ENCODE measurements around the gene DLGAP1. TPM values are rescaled to one million over a fixed set of nuclear protein-coding genes. Genes with fewer than 3 reads are reported as not detected.

The DLGAP1 gene
- total and polyA plus RNA-seq, 2 of the 8 experiments (the other 6 are each of a cell fraction or from before 2014, with no cell fraction given): 11.8 to 16.9 TPM

- no peak overlapping the region for H3K18ac ChIP-seq (ENCODE audit: extremely low read depth, low read length)
- no peak overlapping the region for H2BK20ac ChIP-seq (ENCODE audit: low read length)
- peaks cover 2 to 13% (median 8%) of the 10 kb centered on the region in 4 experiments for H3K4me1 ChIP-seq (replicated peaks in 1 of 4; ENCODE audit: control insufficient read depth in 3 of 4, insufficient read depth in 4 of 4, low read length in 3 of 4)
- no peaks in the 10 kb centered on the region for H3K27me3 ChIP-seq (replicated peaks in 1 of 4; ENCODE audit: control insufficient read depth in 3 of 4, extremely low read depth in 1 of 4, insufficient read depth in 3 of 4, low read length in 3 of 4)
- H4K8ac ChIP-seq (ENCODE audit: extremely low read depth, insufficient read depth, low read length): no peak overlapping the region
- H2BK5ac ChIP-seq (ENCODE audit: low read depth, low read length): no peak overlapping the region
- H3K23ac ChIP-seq (ENCODE audit: insufficient read length): no peak overlapping the region
- FAIRE-seq: no peak
- ChIA-PET CTCF (ENCODE audit: partially characterized antibody) (no interaction called here), POLR2A (ENCODE audit: partially characterized antibody) (no interaction called here)
- no peak overlapping the region for H3K27ac ChIP-seq (ENCODE audit: low read depth, low read length)
- H3K79me2 ChIP-seq (ENCODE audit: control insufficient read depth in 1 of 2, insufficient read depth in 2 of 2, low read length in 2 of 2): peaks cover 0 to 39% of the 10 kb centered on the region in 2 experiments; a peak in 2 of 4 replicates
- H4K5ac ChIP-seq (ENCODE audit: insufficient read length, low read depth, low read length): no peak overlapping the region
- no peak overlapping the region for H3K56ac ChIP-seq (replicated peaks; ENCODE audit: insufficient read length, low read depth, low read length)
- H3K79me1 ChIP-seq (ENCODE audit: low read depth, low read length): 0 out of 2 replicates have a peak, but pooled peaks cover 2% of the 10 kb centered on the region
- TF ChIP-seq KDM1A (IDR thresholded peaks at IDR 0.05; ENCODE audit: borderline replicate concordance, low read length) (no peak), JUND (IDR thresholded peaks at IDR 0.05; ENCODE audit: low read length) (no peak)
- peaks cover 0 to 2% of the 10 kb centered on the region in 2 experiments; a peak in 1 of 4 replicates for H3K9me3 ChIP-seq (ENCODE audit: insufficient read depth in 2 of 2, low read depth in 1 of 2, low read length in 1 of 2)
- no peak overlapping the region for H2AK5ac ChIP-seq (ENCODE audit: low read depth, low read length)
- no peak overlapping the region for H4K91ac ChIP-seq (replicated peaks; ENCODE audit: insufficient read length, low read length)
- H2BK12ac ChIP-seq (ENCODE audit: low read depth, low read length): no peak overlapping the region
- H2BK120ac ChIP-seq (replicated peaks; ENCODE audit: low read depth, low read length): no peak overlapping the region
- no peak overlapping the region for H3K4me3 ChIP-seq (ENCODE audit: extremely low read depth in 1 of 4, insufficient read depth in 2 of 4, low read depth in 3 of 4, low read length in 4 of 4)
- H4K20me1 ChIP-seq (replicated peaks in 1 of 2; ENCODE audit: control insufficient read depth in 1 of 2, insufficient read depth in 2 of 2, low read length in 2 of 2): peaks cover 2 to 4% of the 10 kb centered on the region in 2 experiments
- H3K9ac ChIP-seq (replicated peaks in 1 of 4; ENCODE audit: extremely low read depth in 1 of 4, low read depth in 3 of 4, low read length in 3 of 4): no peak overlapping the region
- no peak overlapping the region for H3K4ac ChIP-seq (replicated peaks; ENCODE audit: insufficient read length, low read depth, low read length)
- no peaks in the 10 kb centered on the region for H3K23me2 ChIP-seq (ENCODE audit: low read depth, low read length)
- DNase-seq (ENCODE audit: low read depth in 1 of 2, low spot score in 2 of 2): no peak
- no peaks in the 10 kb centered on the region for H3K36me3 ChIP-seq (ENCODE audit: control insufficient read depth in 2 of 4, insufficient read depth in 4 of 4, low read length in 3 of 4)
- H2AFZ ChIP-seq (ENCODE audit: low read length): no peak overlapping the region
- 95% methylated on average over 2 of the region's 2 CpGs; no CpG with 5 or more reads in 1 of the 2 experiments for WGBS, 2 experiments (ENCODE audit: extremely low coverage in 1 of 2, insufficient coverage in 1 of 2, insufficient read length in 1 of 2, insufficient replicate concordance in 2 of 2, low coverage in 1 of 2, low lambda C conversion rate in 2 of 2, missing lambda C conversion rate in 1 of 2)
- no peak overlapping the region for H3K4me2 ChIP-seq (ENCODE audit: insufficient read depth in 1 of 2, low read depth in 2 of 2, low read length in 2 of 2)
- H3K14ac ChIP-seq (ENCODE audit: insufficient read length): no peak overlapping the region
- no peak overlapping the region for H2BK15ac ChIP-seq (ENCODE audit: low read length)
Observed at GRCh38 chr18:4360221-4360715, 94.8 kb downstream of the DLGAP1 start.
